ENCODE results near the gene KLK2. TPM values are rescaled to one million over a fixed set of nuclear protein-coding genes. Genes with fewer than 3 reads are reported as not detected.

The KLK2 gene
- total RNA-seq, 1 donor from 2014 or later = not detected

- TF ChIP-seq, protein P1, sequence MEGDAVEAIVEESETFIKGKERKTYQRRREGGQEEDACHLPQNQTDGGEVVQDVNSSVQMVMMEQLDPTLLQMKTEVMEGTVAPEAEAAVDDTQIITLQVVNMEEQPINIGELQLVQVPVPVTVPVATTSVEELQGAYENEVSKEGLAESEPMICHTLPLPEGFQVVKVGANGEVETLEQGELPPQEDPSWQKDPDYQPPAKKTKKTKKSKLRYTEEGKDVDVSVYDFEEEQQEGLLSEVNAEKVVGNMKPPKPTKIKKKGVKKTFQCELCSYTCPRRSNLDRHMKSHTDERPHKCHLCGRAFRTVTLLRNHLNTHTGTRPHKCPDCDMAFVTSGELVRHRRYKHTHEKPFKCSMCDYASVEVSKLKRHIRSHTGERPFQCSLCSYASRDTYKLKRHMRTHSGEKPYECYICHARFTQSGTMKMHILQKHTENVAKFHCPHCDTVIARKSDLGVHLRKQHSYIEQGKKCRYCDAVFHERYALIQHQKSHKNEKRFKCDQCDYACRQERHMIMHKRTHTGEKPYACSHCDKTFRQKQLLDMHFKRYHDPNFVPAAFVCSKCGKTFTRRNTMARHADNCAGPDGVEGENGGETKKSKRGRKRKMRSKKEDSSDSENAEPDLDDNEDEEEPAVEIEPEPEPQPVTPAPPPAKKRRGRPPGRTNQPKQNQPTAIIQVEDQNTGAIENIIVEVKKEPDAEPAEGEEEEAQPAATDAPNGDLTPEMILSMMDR (IDR thresholded peaks at IDR 0.05; ENCODE audit: insufficient read depth, low read length, poor library complexity, severe bottlenecking) = no peak
- Histone ChIP-seq H3K4me3 (ENCODE audit: low read depth, low read length) (no peak within 1 kb of the TSS), H3K36me3 (ENCODE audit: control insufficient read depth, insufficient read depth, low read length) (no peaks in the 10 kb centered on the region), H3K27me3 (ENCODE audit: control insufficient read depth, insufficient read depth, low read length) (no peaks in the 10 kb centered on the region)
- DNase-seq (ENCODE audit: low read depth) = no peak
Measured at GRCh38 chr19:50854636-50855410, 18.4 kb upstream of the KLK2 start, which contains the start of gene KLK3. KLK3 (plus strand) TSS chr19:50854915; CDS start chr19:50854956, 41 bp downstream.

DNA sequence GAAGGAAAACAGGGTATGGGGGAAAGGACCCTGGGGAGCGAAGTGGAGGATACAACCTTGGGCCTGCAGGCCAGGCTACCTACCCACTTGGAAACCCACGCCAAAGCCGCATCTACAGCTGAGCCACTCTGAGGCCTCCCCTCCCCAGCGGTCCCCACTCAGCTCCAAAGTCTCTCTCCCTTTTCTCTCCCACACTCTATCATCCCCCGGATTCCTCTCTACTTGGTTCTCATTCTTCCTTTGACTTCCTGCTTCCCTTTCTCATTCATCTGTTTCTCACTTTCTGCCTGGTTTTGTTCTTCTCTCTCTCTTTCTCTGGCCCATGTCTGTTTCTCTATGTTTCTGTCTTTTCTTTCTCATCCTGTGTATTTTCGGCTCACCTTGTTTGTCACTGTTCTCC lies 15.9 kb upstream of the KLK2 start:
- Histone ChIP-seq H3K4me3 (ENCODE audit: low read depth, low read length) (no peak overlapping the region), H3K36me3 (ENCODE audit: control insufficient read depth, insufficient read depth, low read length) (no peaks in the 10 kb centered on the region), H3K27me3 (ENCODE audit: control insufficient read depth, insufficient read depth, low read length) (no peaks in the 10 kb centered on the region)
- TF ChIP-seq, protein P1 (IDR thresholded peaks at IDR 0.05; ENCODE audit: insufficient read depth, low read length, poor library complexity, severe bottlenecking) = no peak
- no peak for DNase-seq (ENCODE audit: low read depth)

DNA sequence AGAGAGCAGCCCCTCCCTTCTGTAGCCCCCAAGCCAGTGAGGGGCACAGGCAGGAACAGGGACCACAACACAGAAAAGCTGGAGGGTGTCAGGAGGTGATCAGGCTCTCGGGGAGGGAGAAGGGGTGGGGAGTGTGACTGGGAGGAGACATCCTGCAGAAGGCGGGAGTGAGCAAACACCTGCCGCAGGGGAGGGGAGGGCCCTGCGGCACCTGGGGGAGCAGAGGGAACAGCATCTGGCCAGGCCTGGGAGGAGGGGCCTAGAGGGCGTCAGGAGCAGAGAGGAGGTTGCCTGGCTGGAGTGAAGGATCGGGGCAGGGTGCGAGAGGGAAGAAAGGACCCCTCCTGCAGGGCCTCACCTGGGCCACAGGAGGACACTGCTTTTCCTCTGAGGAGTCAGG lies 14.4 kb upstream of the KLK2 start:
- Histone ChIP-seq H3K27me3 (ENCODE audit: control insufficient read depth, insufficient read depth, low read length) (no peaks in the 10 kb centered on the region), H3K4me3 (ENCODE audit: low read depth, low read length) (no peak overlapping the region), H3K36me3 (ENCODE audit: control insufficient read depth, insufficient read depth, low read length) (no peaks in the 10 kb centered on the region)
- TF ChIP-seq, protein P1 (IDR thresholded peaks at IDR 0.05; ENCODE audit: insufficient read depth, low read length, poor library complexity, severe bottlenecking) = no peak
- DNase-seq (ENCODE audit: low read depth) = no peak

GRCh38 chr19:50859849-50860248 lies 13.4 kb upstream of the KLK2 start:
- Histone ChIP-seq H3K27me3 (ENCODE audit: control insufficient read depth, insufficient read depth, low read length) (no peaks in the 10 kb centered on the region), H3K36me3 (ENCODE audit: control insufficient read depth, insufficient read depth, low read length) (no peaks in the 10 kb centered on the region), H3K4me3 (ENCODE audit: low read depth, low read length) (no peak overlapping the region)
- TF ChIP-seq, protein P1 (IDR thresholded peaks at IDR 0.05; ENCODE audit: insufficient read depth, low read length, poor library complexity, severe bottlenecking) = no peak
- DNase-seq (ENCODE audit: low read depth) = no peak

DNA sequence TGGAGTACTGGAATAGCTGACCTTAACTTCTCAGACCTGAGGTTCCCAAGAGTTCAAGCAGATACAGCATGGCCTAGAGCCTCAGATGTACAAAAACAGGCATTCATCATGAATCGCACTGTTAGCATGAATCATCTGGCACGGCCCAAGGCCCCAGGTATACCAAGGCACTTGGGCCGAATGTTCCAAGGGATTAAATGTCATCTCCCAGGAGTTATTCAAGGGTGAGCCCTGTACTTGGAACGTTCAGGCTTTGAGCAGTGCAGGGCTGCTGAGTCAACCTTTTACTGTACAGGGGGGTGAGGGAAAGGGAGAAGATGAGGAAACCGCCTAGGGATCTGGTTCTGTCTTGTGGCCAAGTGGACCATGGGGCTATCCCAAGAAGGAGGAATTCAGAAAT lies 12.2 kb upstream of the KLK2 start:
- TF ChIP-seq, protein P1 (IDR thresholded peaks at IDR 0.05; ENCODE audit: insufficient read depth, low read length, poor library complexity, severe bottlenecking) = no peak
- Histone ChIP-seq H3K27me3 (ENCODE audit: control insufficient read depth, insufficient read depth, low read length) (no peaks in the 10 kb centered on the region), H3K36me3 (ENCODE audit: control insufficient read depth, insufficient read depth, low read length) (no peaks in the 10 kb centered on the region), H3K4me3 (ENCODE audit: low read depth, low read length) (no peak overlapping the region)
- DNase-seq (ENCODE audit: low read depth) = no peak
